Keratinocyte (primary cell): ENCODE measurements around the gene DPY19L1.
"Not testable (repeated sequence)": the region's sequence is repeated elsewhere in the genome, so short reads cannot be mapped to it uniquely, and the experiment has no call there.

Experiments
- CTCF ChIP-seq, 3 experiments: IDR thresholded peaks in 1 of 3; conservative IDR thresholded peaks in 1 of 3; optimal IDR thresholded peaks in 1 of 3; 2 replicates in 2 of 3; 3 replicates in 1 of 3; pipeline versions ENCODE3 to v1.5.1; 2011; ENCODE audit warnings: low read length in 3 of 3, mild to moderate bottlenecking in 3 of 3, moderate library complexity in 2 of 3, control low read depth in 1 of 3, inconsistent platforms in 1 of 3; ENCODE audit not compliant: insufficient read depth in 2 of 3; ENCODE audit errors: extremely low read depth in 1 of 3
- EZH2 ChIP-seq: IDR thresholded peaks from one replicate; pipeline ENCODE4 v1.6.1; 2012; ENCODE audit warnings: inconsistent platforms, mild to moderate bottlenecking, low read length, moderate library complexity

GRCh38 chr7:34903921-34904320 is 133.4 kb downstream of the DPY19L1 start:
- not testable (repeated sequence) for TF ChIP-seq CTCF (optimal IDR thresholded peaks at IDR 0.05 in 1 of 3, IDR thresholded peaks at IDR 0.05 in 1 of 3, conservative IDR thresholded peaks at IDR 0.05 in 1 of 3; ENCODE audit: extremely low read depth in 1 of 3, insufficient read depth in 2 of 3, low read length in 3 of 3); EZH2
